Measurements from ENCODE around the gene DUOX2.
"Not testable (repeated sequence)": the region's sequence is repeated elsewhere in the genome, so short reads cannot be mapped to it uniquely, and the experiment has no call there.

Gene DUOX2

GRCh38 chr15:45058690-45059675 lies 55.0 kb downstream of the DUOX2 start:
- DNase-seq, result not testable (repeated sequence)

GRCh38 chr15:45052676-45053075 lies 61.3 kb downstream of the DUOX2 start:
- DNase-seq, result not testable (repeated sequence)

- no peak for DNase-seq
Observed at GRCh38 chr15:45050587-45050986, 63.4 kb downstream of the DUOX2 start.

- peak; percentile 92 for DNase-seq
Observed at GRCh38 chr15:45048794-45049631, 65.0 kb downstream of the DUOX2 start.

- not testable (repeated sequence) for DNase-seq
Observed at GRCh38 chr15:45048449-45048793, 65.6 kb downstream of the DUOX2 start.

GRCh38 chr15:45044270-45044669 lies 69.7 kb downstream of the DUOX2 start:
- not testable (repeated sequence) for DNase-seq

- DNase-seq, result not testable (repeated sequence)
Observed at GRCh38 chr15:45042859-45043258, 71.1 kb downstream of the DUOX2 start.
